Measurements from ENCODE around the gene HRAS.

Gene HRAS

GRCh38 chr11:559712-560304 lies 24.4 kb upstream of the HRAS start:
- H3K4me3 ChIP-seq (ENCODE audit: insufficient read length, low read depth) = peak overlapping the region; percentile 57
- H3K4me1 ChIP-seq (ENCODE audit: insufficient read depth, insufficient read length) = peaks cover 39% of the 10 kb centered on the region
- peaks cover 29% of the 10 kb centered on the region for H3K36me3 ChIP-seq (ENCODE audit: insufficient read depth, insufficient read length, low read length)
- H3K9ac ChIP-seq (ENCODE audit: insufficient read length, low read depth) = peak overlapping the region; percentile 87
- peaks cover 36% of the 10 kb centered on the region for H3K27me3 ChIP-seq (ENCODE audit: insufficient read depth, insufficient read length)
- TF ChIP-seq ZNF274 (IDR thresholded peaks at IDR 0.05; ENCODE audit: low read depth, low read length) (no peak), SUZ12 (IDR thresholded peaks at IDR 0.05; ENCODE audit: extremely low read depth, insufficient read depth, insufficient read length) (no peak), YY1 (IDR thresholded peaks at IDR 0.05; ENCODE audit: insufficient read depth, insufficient read length) (no peak)
- no peak for DNase-seq (ENCODE audit: low read depth, low spot score)
- no peaks in the 10 kb centered on the region for H3K9me3 ChIP-seq (ENCODE audit: insufficient read depth, low read length)

DNA sequence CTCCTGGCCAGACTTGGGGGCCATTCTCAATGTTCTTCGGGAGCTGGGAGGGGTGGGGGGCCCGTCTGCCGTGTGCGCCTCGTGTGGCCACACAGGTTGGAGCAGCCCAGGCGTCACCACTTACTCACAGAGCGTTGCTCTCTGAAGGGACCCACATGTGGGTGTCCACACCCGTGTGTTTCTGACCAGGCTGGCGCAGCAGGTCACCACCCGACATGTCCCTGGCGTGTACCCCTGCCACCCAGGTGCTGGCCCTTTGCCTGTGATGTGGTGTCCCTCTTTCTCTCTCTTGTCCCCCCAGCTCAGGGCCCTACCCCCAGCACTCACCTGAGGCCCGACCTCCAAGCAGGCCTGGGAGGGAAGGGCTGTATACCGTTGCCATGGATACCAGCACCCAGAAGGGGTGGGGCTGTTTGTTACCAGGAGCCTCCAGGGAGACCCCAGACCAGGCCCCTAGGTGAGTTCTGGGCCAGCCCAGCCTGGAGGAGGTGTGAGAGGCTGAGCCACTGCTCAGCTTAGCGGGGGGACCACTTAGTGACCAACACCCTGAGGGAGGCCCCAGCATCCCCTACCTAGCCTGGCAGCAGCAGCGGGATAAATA lies 23.7 kb upstream of the HRAS start:
- no peak for TF ChIP-seq YY1 (IDR thresholded peaks at IDR 0.05; ENCODE audit: insufficient read depth, insufficient read length)
- TF ChIP-seq SUZ12 (IDR thresholded peaks at IDR 0.05; ENCODE audit: extremely low read depth, insufficient read depth, insufficient read length) = no peak
- no peak for TF ChIP-seq ZNF274 (IDR thresholded peaks at IDR 0.05; ENCODE audit: low read depth, low read length)
- DNase-seq (ENCODE audit: low read depth, low spot score) = no peak
- no peak overlapping the region for H3K4me3 ChIP-seq (ENCODE audit: insufficient read length, low read depth)

DNA sequence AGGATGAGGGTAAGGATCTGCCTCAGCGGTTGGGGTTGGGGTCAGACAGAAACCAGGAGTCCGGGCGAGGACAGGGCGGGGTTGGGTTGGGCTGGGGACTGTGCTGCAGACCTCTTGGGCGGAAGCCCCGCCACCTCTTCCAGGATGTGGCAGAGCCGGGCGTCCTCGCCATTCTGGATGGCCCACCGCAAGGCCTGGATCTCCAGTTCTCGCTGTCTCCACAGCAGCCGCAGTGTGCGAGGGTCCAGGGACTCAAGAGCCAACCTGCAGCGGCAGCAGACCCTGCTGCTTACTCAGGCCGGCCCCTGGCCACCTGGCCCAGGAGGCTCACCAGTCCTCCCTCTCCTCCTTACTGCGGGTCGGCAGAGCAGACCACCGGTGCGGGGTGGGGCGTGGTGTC lies 23.1 kb upstream of the HRAS start:
- peaks cover 38% of the 10 kb centered on the region for H3K4me1 ChIP-seq (ENCODE audit: insufficient read depth, insufficient read length)
- H3K36me3 ChIP-seq (ENCODE audit: insufficient read depth, insufficient read length, low read length) = peaks cover 19% of the 10 kb centered on the region
- no peaks in the 10 kb centered on the region for H3K9me3 ChIP-seq (ENCODE audit: insufficient read depth, low read length)
- DNase-seq (ENCODE audit: low read depth, low spot score) = no peak
- TF ChIP-seq ZNF274 (IDR thresholded peaks at IDR 0.05; ENCODE audit: low read depth, low read length) = no peak
- no peak for TF ChIP-seq YY1 (IDR thresholded peaks at IDR 0.05; ENCODE audit: insufficient read depth, insufficient read length)
- TF ChIP-seq SUZ12 (IDR thresholded peaks at IDR 0.05; ENCODE audit: extremely low read depth, insufficient read depth, insufficient read length) = no peak
- H3K4me3 ChIP-seq (ENCODE audit: insufficient read length, low read depth) = no peak overlapping the region
- H3K27me3 ChIP-seq (ENCODE audit: insufficient read depth, insufficient read length) = peaks cover 36% of the 10 kb centered on the region
- H3K9ac ChIP-seq (ENCODE audit: insufficient read length, low read depth) = no peak overlapping the region

More for the DNA sequence above, 23.7 kb upstream of the HRAS start:
- peaks cover 25% of the 10 kb centered on the region for H3K36me3 ChIP-seq (ENCODE audit: insufficient read depth, insufficient read length, low read length)
- H3K4me1 ChIP-seq (ENCODE audit: insufficient read depth, insufficient read length) = peaks cover 40% of the 10 kb centered on the region
- H3K9me3 ChIP-seq (ENCODE audit: insufficient read depth, low read length) = no peaks in the 10 kb centered on the region
- peak overlapping the region; percentile 8 for H3K9ac ChIP-seq (ENCODE audit: insufficient read length, low read depth)
- peaks cover 36% of the 10 kb centered on the region for H3K27me3 ChIP-seq (ENCODE audit: insufficient read depth, insufficient read length)

- H3K4me3 ChIP-seq (ENCODE audit: insufficient read length, low read depth) = no peak overlapping the region
- H3K9me3 ChIP-seq (ENCODE audit: insufficient read depth, low read length) = no peaks in the 10 kb centered on the region
- TF ChIP-seq YY1 (IDR thresholded peaks at IDR 0.05; ENCODE audit: insufficient read depth, insufficient read length) (no peak), ZNF274 (IDR thresholded peaks at IDR 0.05; ENCODE audit: low read depth, low read length) (no peak), SUZ12 (IDR thresholded peaks at IDR 0.05; ENCODE audit: extremely low read depth, insufficient read depth, insufficient read length) (no peak)
- no peak for DNase-seq (ENCODE audit: low read depth, low spot score)
- peaks cover 36% of the 10 kb centered on the region for H3K27me3 ChIP-seq (ENCODE audit: insufficient read depth, insufficient read length)
- H3K9ac ChIP-seq (ENCODE audit: insufficient read length, low read depth) = no peak overlapping the region
- H3K36me3 ChIP-seq (ENCODE audit: insufficient read depth, insufficient read length, low read length) = peaks cover 9% of the 10 kb centered on the region
- peaks cover 44% of the 10 kb centered on the region for H3K4me1 ChIP-seq (ENCODE audit: insufficient read depth, insufficient read length)
Observed at GRCh38 chr11:557328-558132, 22.2 kb upstream of the HRAS start.

DNA sequence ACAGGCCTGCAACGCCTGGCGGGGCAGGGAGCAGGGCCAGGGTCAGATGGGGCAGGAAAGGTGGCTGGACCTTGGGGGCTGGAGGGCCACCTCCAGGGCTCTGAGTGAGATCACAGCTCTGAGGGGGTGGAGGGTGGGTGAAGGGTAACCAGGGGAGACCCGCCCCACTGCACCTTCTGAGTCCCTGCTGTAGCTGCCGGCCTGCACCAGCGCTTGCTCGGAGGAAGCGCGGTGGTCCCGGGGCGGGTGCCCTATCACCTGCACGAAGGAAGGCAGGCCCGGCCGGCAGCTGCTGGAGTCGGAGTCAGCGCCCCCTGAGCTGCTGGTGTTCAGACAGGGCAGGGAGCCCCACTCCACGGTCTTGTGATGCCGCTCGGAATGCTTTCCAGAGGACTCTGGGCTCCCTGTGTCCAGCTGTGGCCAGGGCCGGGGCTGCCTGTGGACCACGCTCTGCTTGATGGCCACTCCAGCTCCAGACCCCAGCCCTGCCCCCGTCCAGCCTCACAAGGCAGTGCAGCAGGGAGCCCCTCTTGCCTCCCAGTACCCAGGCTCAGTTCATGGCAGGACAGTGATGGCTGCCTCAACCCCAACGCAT lies 21.4 kb upstream of the HRAS start:
- Histone ChIP-seq H3K27me3 (ENCODE audit: insufficient read depth, insufficient read length) (peaks cover 36% of the 10 kb centered on the region), H3K9me3 (ENCODE audit: insufficient read depth, low read length) (no peaks in the 10 kb centered on the region), H3K4me3 (ENCODE audit: insufficient read length, low read depth) (no peak overlapping the region), H3K4me1 (ENCODE audit: insufficient read depth, insufficient read length) (peaks cover 38% of the 10 kb centered on the region), H3K9ac (ENCODE audit: insufficient read length, low read depth) (no peak overlapping the region), H3K36me3 (ENCODE audit: insufficient read depth, insufficient read length, low read length) (peaks cover 1% of the 10 kb centered on the region)
- TF ChIP-seq SUZ12 (IDR thresholded peaks at IDR 0.05; ENCODE audit: extremely low read depth, insufficient read depth, insufficient read length) = no peak
- TF ChIP-seq YY1 (IDR thresholded peaks at IDR 0.05; ENCODE audit: insufficient read depth, insufficient read length) = no peak
- TF ChIP-seq ZNF274 (IDR thresholded peaks at IDR 0.05; ENCODE audit: low read depth, low read length) = no peak
- DNase-seq (ENCODE audit: low read depth, low spot score) = no peak

DNA sequence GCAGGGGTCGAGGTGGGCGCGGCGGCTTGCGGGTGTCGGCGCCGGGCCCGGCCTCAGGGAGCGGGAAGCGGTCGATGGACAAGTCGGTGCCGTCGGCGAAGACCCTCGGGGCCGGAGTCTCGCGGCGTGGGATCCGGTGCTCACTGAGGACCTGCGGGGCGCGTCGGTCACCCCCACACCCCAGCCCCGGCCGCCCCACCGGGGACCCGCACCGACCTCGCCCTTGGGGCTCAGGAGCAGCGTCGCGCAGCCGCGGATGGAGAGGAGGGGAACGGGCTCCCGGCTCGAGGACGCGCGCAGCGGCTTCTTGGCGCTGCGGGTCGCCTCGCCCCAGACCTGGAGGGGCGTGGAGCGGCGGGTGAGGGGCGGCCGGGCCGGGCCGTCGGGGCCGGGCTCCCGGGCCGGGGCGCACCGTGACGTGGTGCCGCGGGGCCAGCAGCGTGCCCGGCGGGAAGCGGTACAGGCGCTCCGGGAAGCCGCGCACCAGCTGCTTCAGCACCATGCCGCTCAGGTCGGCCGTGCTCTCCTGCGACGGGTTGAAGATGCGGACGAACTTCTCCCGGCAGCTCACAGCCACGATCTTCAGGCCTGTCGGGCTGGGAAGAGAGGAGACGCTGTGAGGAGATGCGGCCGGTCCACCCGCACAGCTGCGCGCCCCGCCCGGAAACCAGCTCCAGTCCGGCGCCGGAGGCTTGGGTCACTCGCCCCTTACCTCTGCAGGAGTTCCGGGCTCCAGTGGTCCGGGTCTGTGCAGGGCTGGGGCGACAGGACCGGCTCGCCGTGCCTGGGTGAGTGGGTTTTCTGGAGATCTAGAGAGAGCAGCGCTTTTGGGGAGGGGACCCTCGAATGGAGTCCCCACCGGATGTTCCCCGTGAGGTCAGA lies 20.6 kb upstream of the HRAS start:
- Histone ChIP-seq H3K27me3 (ENCODE audit: insufficient read depth, insufficient read length) (peaks cover 36% of the 10 kb centered on the region), H3K4me3 (ENCODE audit: insufficient read length, low read depth) (peak overlapping the region; percentile 59), H3K9me3 (ENCODE audit: insufficient read depth, low read length) (no peaks in the 10 kb centered on the region), H3K9ac (ENCODE audit: insufficient read length, low read depth) (peak overlapping the region; percentile 72), H3K4me1 (ENCODE audit: insufficient read depth, insufficient read length) (peaks cover 35% of the 10 kb centered on the region), H3K36me3 (ENCODE audit: insufficient read depth, insufficient read length, low read length) (no peaks in the 10 kb centered on the region)
- no peak for DNase-seq (ENCODE audit: low read depth, low spot score)
- TF ChIP-seq SUZ12 (IDR thresholded peaks at IDR 0.05; ENCODE audit: extremely low read depth, insufficient read depth, insufficient read length) = no peak
- no peak for TF ChIP-seq YY1 (IDR thresholded peaks at IDR 0.05; ENCODE audit: insufficient read depth, insufficient read length)
- no peak for TF ChIP-seq ZNF274 (IDR thresholded peaks at IDR 0.05; ENCODE audit: low read depth, low read length)
